Stimulated activated CD8-positive, alpha-beta memory T cell treated with anti-CD3 and anti-CD28 coated beads, Interleukin-12 subunit alpha, Interleukin-12 subunit beta, amount 100 ng/mL, for 1 hour (primary cell): Measurements from ENCODE around the gene TSSC4.
A peak's percentile ranks its signal among the peaks of the same experiment; 100 is the strongest.

Source experiments
- DNase-seq: peaks from one replicate; pipeline ENCODE4 v3.0.0-alpha.2; 2020; ENCODE audit warnings: low read depth

The TSSC4 gene

DNA sequence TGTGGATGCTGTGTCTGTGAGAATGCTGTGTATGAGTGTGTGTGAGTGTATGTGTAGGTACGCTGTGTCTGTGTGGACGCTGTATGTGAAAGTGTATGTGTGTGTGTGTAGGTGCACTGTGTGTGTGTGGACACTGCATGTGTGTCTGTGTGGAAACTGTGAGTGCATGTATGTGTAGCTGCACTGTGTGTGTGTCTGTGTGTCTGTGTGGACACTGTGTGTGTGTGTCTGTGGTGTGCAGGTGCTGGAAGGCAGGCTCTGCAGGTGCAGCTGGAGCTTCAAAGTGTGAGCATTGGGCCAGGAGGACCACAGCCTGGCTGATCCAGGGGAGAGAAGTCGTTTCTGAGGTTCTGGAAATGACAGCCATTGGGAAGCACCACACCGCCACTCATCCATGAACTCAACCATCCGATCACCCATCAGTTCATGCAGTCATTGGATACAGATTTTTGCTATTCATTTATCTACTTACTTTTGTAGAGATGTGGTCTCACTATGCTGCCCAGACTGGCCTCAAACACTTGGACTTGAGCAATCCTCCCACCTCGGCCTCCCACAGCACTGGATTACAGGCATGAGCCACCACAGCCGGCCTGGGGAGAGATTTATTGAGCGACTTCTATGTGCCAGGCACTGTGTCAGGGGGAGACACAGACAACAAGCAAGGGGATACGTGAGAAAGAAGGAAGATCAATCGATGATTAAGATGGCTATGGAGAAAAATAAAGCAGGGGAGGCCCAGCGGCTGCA lies 34.1 kb downstream of the TSSC4 start:
- no peak for DNase-seq

DNA sequence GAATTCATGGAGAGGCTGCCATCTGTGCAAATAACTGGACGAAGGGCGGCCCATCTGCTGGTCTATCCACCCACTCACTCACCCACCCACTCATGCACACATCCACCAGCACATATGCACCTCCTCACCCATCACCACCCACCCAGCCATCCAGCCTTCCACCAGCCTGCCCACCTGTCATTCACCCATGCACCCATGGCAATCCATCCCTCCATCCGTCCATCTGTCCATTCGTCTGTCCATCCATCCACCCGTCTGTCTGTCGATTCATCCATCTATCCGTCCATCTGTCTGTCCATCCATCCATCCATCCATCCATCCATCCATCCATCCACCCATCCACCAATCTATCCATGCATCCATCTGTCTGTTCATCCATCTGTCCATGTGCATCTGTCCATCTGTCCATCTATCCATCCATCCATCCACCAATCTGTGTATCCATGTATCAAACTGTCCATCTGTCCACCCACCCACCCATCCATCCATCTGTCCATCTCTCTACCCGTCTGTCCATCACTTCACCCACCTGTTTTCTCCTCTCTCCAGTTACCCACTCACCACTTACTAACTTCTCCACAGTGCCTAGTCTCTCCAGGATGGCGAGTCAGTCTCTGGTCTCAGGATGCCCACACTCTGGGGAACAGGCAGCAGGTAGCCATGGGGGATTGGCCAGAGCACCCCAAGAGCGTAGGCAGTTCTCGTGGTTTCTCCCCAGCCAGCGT lies 34.9 kb downstream of the TSSC4 start:
- no peak for DNase-seq

DNA sequence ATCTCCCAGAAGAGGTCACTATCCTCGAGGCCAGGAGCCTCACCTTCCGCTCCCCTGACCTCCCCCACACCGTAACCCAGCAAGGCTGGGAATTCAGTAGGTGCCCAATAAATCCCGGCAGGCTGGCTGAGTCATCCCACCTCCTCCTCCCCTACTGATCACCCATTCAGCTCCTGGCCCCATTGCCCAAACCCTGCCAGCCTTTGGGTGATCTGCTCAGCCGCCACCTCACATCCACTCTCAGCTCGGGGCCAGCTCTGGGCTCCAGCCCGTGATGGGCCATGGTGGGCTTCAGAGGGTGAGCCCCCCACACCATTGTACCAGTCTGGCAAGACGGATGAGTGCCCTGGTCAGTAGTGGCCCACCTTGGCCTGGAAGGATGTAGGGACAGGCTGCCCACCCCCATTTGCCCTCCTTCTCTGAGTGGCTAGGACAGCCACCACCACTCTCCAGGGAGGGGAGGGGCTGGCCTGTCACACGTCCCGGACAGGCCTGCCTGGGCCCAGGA lies 35.5 kb downstream of the TSSC4 start:
- DNase-seq, result no peak

DNA sequence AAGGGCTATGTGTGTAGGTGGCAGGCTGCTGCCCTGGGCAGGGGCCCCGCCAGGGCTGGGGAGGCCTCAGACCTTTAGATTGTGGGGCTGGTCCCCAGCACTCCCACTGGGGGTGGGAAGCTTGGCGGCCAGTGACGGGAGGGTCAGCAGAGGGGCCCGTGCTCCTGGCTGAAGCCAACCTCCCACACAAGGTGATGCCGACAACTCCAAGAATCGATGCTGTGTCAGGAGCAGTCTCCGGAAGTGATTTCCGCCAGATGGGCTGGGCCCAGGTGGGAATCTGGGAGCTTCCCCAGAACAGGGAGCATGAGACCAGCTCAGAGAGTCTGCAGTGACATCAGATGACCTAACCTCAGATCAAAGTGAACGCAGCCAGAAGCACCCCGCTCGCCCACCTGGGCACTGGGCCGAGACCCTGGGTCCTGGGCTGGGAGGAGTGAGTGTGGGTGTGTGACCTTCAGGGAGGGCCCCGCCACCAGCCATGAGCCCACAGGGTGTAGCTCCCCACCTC lies 36.0 kb downstream of the TSSC4 start:
- no peak for DNase-seq

DNA sequence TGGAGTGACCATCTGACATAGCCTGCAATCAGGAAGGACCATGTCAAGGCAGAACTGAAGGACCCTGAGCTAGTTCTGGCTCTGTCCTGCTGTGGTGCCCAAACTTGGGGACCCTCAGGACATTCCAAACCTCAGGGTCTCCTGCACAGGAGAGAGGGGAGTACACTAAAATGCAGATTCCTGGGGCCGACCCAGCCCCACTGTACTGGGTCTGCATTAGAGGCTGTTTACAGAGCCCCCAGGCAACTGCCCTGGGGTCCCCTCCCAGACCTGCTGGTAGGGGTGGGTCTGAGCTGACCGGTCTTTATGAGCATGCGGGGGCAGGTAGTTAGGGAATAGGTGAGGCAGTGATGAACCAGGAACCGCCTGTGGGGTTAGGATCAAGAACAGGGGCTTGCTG lies 37.0 kb downstream of the TSSC4 start:
- DNase-seq, result no peak

DNA sequence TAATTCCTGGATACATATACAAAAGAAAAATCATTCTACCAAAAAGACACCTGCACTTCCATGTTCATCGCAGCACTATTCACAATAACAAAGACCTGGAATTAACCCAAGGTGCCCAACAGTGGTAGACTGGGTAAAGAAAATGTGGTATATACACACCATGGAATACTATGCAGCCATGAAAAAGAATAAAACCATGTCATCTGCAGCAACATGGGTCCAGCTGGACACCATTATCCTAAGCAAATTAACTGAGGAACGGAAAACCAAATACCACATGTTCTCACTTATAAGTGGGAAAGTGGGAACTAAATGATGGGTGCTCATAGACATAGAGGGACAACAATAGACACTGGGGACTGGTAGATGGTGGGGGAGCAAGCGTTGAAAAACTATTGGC lies 39.3 kb downstream of the TSSC4 start:
- no peak for DNase-seq

DNA sequence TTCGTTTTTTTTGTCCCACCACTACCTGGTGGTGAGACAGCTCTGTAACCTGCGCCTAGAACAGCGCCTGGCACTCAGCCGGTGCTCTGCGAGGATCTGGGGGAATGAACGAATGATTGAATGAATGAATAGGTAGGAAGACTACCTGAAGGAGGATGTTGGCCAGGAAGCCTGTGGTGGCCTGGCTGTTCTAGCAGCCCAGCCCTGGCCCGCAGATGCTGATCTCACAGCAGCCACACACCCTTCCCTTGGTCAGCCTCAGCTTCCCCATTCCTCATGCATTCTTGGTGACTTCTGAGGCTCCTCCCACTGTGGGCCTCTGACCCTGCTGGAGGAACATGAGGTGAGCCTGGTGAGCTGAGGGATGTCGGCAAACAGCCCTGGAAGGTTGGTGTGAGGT lies 40.1 kb downstream of the TSSC4 start:
- no peak for DNase-seq

DNA sequence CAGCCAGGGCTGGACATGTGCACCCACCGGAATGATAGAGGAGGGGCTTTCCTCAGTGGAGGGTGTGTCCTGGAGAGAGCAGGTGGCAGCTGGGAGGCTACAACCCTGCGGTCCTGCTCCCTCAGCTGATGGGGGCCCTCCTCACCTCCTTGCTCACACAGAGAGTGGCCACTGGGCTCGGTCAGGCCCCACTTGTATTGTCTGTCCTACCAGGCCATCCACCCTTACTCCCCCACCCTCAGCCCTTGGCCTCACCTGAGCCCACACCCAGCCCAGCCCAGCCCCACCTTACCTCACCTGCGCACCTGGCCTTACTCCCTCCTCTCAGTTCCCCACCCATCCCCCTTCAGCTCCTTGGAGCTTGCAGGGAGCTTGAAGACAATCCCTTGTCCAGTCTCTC lies 40.6 kb downstream of the TSSC4 start:
- DNase-seq, result no peak

DNA sequence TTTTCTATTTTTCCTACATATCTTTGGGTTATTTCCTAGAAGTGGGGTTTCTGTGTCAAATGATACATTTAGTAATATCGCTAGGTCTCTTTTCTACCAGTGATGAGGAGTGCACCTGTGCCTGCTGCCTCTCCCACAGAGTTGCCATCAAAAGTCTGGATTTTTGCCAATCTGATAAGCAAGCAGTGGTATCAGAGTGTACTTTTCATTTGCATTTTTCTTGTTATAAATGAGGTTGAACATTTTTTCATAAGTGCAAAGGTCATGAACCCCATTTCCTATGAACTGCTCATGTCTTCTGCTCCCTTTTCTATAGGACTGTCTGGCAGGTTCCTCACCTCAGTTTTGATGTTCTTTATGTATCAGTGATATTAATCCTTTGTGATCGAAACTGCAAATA lies 42.0 kb downstream of the TSSC4 start:
- DNase-seq, result no peak

DNA sequence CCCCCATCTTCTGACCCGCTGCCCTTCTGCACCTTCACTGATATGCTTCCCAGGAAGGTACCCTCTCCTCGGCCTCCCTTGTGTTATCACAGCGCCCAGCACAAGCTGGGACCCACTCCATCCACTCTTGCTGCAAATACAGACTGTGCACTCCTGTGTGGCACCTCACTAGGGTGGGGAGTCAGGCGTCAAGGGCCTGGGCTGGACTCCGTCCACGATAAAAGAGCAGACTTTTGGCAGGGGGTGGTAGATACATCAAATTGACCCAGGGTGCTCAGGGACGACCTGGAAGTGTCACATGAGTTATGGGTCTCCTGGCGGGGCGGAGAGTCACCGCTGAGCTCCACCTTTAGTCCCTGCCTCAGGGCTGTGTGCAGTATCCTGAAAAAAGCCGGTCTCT lies 42.9 kb downstream of the TSSC4 start:
- no peak for DNase-seq

DNA sequence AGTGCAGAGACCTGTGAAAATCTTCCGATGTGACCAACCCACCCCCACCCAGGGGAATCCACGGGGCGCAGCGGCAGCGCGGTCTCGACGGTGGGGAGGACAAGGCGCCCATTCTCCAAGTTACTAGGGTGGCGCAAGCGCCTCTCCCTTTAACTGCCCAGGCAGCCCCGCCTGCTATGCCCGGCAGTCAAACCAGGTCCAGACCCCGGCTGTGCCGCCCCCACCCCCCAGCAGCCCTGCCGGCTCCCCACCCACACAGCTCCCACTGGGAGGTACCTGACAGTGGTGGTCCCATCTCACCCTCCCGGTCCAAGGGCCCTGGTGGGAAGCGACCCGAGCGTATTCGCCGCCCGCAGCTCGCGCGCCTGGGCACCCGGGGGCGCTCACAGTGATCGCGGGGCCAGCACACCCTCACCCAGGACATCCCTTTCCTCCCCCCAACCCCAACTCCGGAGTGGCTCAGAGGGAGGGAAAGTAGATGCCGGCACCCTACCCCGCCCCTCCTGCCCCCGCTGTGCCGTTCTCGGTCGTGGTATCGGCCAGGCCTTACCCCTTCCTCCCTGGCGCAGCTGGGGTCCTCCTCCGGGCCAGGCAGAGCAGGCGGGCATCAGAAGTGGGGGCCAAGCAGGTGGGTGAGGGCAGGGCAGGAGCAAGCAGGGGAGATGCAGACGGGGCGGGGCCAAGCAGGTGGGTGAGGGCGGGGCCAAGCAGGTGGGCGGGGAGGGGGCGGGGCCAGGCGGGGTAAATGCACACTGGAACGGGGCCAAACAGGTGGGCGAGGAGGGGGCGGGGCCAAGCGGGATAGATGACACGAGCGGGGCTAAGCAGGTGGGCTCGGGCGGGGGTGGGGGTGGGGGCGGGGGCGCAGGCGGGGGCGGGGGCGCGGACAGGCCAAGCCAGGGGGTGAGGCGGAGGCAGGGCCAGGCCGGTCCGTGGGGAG lies 43.6 kb downstream of the TSSC4 start, which contains the start of gene TRPM5:
Gene TRPM5 (minus strand): TSS at position 634 of the 940 bp plus-strand sequence. CDS start 21,478 bp downstream, outside the sequence.
- DNase-seq, result peak; percentile 61

DNA sequence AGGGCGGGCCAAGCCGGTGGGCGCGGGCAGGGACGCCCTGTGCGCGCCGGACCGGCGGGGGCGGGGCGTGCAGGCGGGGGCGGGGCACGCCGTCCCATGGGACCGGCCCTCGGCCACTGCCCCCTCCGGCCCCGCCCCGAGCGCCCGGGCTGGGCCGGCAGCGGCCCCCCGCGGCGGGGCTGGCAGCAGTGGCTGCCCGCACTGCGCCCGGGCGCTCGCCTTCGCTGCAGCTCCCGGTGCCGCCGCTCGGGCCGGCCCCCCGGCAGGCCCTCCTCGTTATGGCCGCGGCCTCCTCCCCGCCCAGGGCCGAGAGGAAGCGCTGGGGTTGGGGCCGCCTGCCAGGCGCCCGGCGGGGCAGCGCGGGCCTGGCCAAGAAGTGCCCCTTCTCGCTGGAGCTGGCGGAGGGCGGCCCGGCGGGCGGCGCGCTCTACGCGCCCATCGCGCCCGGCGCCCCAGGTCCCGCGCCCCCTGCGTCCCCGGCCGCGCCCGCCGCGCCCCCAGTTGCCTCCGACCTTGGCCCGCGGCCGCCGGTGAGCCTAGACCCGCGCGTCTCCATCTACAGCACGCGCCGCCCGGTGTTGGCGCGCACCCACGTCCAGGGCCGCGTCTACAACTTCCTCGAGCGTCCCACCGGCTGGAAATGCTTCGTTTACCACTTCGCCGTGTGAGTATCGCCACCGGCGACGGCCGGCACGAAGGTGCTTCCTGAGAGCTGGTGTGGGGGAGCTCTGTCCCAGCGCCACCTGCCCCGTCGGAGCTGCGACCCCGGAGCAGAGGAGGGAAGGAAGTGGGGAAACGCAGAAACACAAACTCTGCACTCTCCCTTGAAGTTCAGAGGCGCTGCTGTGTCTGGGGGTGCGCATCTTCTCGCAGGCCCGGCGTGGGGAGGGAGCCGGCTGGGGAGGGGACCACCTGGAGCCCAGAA lies 44.5 kb downstream of the TSSC4 start, which contains the start of gene KCNQ1:
Gene KCNQ1 (plus strand): TSS at position 188 of the 925 bp plus-strand sequence. CDS start 91 bp downstream, at position 279.
- DNase-seq, result no peak

DNA sequence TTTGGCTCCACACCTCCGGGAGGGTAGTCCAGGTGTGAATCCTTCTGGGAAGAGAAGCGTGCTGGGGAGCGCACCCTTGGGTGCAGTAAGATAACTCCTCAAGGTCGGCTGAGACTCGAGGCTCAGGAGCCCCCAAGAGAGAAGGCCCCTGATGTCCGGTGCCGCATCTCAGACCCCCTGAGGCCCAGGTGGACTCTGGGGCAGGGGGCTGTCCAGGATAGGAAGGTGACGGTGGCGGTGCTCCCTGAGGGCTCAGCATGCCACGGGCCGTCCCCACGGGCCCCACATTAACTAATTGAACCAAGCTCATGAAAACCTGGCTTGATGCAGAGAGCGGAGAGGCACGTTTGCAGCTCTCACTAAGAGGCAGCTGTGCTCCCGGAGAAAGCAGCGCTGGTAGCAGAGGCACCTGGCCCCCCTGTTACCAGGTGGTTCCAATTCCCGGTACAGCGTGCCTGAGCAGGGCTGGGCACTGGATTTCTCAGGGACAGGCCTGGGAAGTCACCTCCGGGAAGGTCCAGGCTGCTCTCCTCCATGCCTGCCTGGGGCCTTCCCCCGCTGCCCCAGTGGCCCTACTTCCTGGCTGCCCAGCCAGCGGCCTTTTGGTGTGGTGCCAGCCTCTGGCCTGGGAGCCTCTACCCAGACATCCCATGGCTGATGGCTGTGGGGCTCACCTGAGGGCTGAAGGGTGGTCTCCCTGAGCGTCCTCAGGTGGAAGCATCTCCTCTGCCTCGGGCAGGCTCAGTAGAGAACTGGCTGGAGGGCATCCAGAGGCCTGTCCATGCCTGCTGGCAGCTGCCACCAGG lies 45.4 kb downstream of the TSSC4 start:
- no peak for DNase-seq

DNA sequence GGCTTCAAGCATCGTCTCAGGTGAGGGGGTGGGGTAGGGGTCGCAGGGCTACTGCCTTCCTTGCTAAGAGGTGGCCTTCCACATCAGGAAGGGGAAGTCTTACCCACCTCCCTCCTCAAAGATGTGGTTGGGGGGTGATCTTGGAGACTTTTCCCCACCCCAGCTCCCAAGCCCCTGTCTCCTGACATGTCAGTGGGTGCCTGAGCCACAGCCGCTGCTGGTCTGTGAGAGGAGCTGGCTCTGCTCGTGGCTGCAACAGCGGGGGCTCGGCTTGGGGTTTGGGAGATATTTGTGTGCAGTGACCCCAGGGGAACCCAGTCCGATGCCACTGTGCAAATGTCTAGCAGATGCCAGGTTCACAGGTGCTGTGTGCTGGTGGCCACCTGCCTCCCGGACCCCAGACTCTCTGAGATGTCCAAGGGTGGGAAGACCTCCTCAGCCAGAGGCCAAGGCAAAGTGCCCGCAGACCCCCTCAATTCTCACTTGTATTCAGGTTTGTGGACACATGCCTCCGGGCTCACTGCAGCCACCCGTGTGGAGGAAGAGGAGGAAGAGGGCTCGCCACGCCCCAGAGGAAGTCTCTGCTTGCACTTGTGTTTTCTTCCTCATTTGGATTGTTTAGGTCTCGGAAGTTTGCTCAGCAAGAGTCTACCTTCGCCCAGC lies 46.2 kb downstream of the TSSC4 start:
- DNase-seq, result no peak

DNA sequence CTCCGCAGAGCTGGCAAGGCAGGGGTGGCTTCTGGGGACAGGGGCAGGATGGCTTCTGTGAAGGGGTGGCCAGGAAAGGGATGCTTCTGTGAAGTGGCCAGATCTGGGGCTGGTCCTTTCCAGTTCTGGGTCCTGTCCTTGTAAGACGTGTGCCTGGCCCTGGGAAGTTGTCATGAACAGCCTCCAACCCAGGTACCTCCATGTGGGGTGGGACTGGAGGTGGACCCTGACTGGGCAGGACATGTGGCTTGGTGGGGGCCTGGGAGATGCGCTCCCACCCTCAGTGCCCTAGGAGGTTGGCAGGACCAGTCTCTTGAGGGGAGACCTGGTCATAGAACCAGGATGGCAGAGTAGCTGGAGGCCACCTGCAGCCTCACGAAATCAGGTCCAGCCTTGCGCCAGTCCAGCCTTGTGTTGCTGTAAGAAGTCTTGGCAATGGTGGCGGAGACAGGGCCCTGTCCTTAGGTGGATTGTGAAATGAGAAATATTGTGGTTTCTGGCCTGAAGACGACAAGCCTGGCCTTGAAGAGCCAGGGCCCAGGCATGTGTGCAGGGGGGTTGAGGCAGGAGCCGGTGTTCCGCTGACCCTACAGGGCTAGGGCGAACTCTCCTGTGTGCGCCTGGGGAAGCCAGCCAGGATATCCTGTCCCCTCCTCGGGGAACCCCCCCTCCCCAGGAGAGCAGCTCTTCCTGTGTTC lies 46.9 kb downstream of the TSSC4 start:
- DNase-seq, result no peak

DNA sequence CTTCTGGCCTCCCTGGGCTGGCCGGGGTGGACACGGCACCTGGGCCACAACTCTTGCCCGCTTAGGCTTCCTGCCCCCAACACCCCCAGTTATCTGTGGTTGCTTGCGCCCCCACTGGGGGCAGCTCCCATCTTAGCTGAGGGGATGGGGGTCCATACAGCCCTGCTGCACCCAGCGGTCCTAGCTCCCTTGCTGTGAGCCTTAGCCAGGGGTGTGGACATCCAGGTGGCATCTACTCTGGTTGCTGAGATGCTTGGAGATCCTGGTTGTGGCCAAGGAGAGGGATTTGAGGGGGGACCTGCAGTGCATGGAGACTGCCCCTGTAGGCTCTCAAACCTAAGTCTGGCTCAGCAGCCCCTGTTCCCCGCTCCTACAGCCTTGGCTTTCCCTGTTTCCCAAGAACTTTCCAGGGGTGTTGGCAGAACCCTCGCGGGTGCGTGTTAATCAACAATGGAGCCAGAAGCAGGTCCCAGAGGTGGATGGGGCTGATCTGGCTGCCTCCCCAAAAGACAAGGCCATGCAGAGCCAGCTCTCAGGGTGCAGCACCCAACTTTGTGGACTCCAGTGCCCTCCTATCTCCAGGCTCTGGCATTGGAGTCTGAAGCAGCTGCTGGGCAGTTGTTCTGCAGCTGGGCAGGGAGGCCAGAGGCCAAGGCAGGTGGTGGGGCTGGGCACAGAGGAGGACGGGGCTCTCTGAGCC lies 47.6 kb downstream of the TSSC4 start:
- DNase-seq, result no peak

DNA sequence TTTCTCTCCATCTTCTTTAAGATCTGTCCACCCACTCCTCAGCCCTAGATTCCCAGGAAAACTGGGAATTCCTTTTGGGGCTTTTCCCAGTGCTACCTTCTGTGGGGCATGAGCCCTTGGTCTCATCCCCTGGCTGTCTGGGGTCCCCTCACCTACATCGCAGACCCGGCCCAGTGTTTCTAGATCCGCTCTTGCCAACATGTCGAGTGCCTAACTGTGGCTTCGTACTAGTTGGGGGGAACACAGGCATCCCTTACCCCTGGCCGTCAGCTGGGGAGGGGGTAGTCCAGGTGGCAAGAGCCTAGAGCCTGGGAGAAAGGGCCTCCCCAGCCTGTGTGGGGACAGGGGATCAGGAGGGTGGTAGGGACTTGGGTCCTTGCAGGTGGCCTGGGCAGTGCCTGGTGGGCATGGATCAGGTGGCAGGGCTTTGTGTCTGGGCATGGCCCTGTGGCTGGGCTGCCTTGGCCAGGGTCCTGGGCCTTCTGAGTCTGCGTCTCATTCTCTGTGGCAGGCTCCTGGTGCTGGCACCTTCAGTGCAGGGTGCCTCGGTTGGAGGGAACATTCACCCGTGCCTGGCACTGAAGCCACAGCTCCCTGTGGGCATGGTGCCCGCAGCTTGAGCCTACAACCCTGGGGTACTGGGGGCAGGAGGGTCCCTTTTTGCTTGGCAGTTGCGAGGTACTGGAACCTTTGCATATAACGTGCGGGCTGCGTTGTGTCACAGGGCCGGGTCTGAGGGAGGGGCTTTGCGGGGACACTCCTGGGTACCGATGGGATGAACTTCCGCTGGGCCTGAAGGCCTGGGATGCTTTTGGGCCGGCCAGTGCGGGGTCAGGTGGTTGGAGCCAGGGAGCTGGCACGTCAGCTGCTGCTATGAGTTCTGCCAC lies 48.4 kb downstream of the TSSC4 start:
- DNase-seq, result no peak
